Thyroid gland (tissue), 4 donors: ENCODE measurements around the gene CTNS. TPM values are rescaled to one million over a fixed set of nuclear protein-coding genes. Genes with fewer than 3 reads are reported as not detected.

Source experiments
- DNase-seq, 2 donors: peaks; one replicate each; pipeline ENCODE4 v3.0.0-alpha.2; 2019
- H3K27ac ChIP-seq, 3 donors: fragments of 200-600 bp; sonication (generic); 1 replicate in 2 of 3; 2 replicates in 1 of 3; pipeline ENCODE4 v1.5.1; 2016 to 2019; ENCODE audit warnings: mild to moderate bottlenecking in 1 of 3, moderate library complexity in 1 of 3
- H3K27me3 ChIP-seq: fragments of 200-600 bp; sonication (generic); one replicate; pipeline ENCODE4 v1.5.1; 2019
- H3K36me3 ChIP-seq, 2 donors: fragments of 200-600 bp; sonication (generic); one replicate each; pipeline ENCODE4 v1.5.1; 2016 to 2019
- H3K4me1 ChIP-seq, 2 donors: fragments of 200-600 bp; sonication (generic); one replicate each; pipeline ENCODE4 v1.5.1; 2017 to 2019
- H3K4me3 ChIP-seq, 3 donors: fragments of 200-600 bp; sonication (generic); replicated peaks in 1 of 3; 1 replicate in 2 of 3; 2 replicates in 1 of 3; pipeline ENCODE4 v1.5.1; 2016; ENCODE audit warnings: mild to moderate bottlenecking in 1 of 3
- H3K9me3 ChIP-seq: fragments of 200-600 bp; sonication (generic); one replicate; pipeline ENCODE4 v1.5.1; 2017
- CTCF ChIP-seq, 6 experiments: fragments of 200-600 bp in 3 of 6; fragments of 450-650 bp in 3 of 6; sonication (generic) in 3 of 6; IDR thresholded peaks; one replicate each; pipeline ENCODE4 v1.5.1; 2016 to 2019; ENCODE audit warnings: antibody characterized with exemption in 6 of 6, mild to moderate bottlenecking in 2 of 6, inconsistent platforms in 1 of 6, moderate library complexity in 1 of 6
- POLR2A ChIP-seq, 2 donors: fragments of 450-650 bp; IDR thresholded peaks; one replicate each; pipeline ENCODE4 v1.6.1; 2017; ENCODE audit warnings: antibody characterized with exemption in 2 of 2, mild to moderate bottlenecking in 2 of 2, moderate library complexity in 1 of 2
- WGBS, 2 donors: methylation state at CpG; one replicate each; pipeline ENCODE4 v1.1.5; 2017; 5-methylcytosine and 5-hydroxymethylcytosine counted together
- intact Hi-C: fragments of 100-400 bp; cut with DNase I; formaldehyde crosslinking; loops from one replicate; pipeline ENCODE4 v1.15.1; 2023
- total RNA-seq, 4 donors: library from RNA; depleted of rRNA; stranded (reverse); fragments of >200 nt; gene quantifications; one replicate each; pipeline ENCODE4 v1.2.3, GENCODE V29; 2016

CTNS gene
- total RNA-seq, 4 donors from 2014 or later: 21.4 to 36.6 (median 28.6) TPM

GRCh38 chr17:3610523-3610922, 26.0 kb upstream of the CTNS start:
- Histone ChIP-seq H3K4me3 (no peak overlapping the region), H3K36me3 (peaks cover 29 to 35% of the 10 kb centered on the region in 2 donors), H3K4me1 (no peaks in the 10 kb centered on the region), H3K9me3 (no peaks in the 10 kb centered on the region), H3K27ac (no peak overlapping the region), H3K27me3 (no peaks in the 10 kb centered on the region)
- no peak for TF ChIP-seq POLR2A (IDR thresholded peaks at IDR 0.05)
- TF ChIP-seq CTCF (IDR thresholded peaks at IDR 0.05): no peak
- intact Hi-C loops: no loop called here
- WGBS, 2 donors: 85 to 92% methylated on average over 14 of the region's 14 CpGs
- no peak for DNase-seq

GRCh38 chr17:3613124-3613523, 23.4 kb upstream of the CTNS start:
- Histone ChIP-seq H3K27me3 (no peaks in the 10 kb centered on the region), H3K4me3 (no peak overlapping the region), H3K36me3 (peaks cover 29 to 46% of the 10 kb centered on the region in 2 donors), H3K9me3 (no peaks in the 10 kb centered on the region), H3K27ac (no peak overlapping the region), H3K4me1 (no peaks in the 10 kb centered on the region)
- no peak for DNase-seq
- TF ChIP-seq POLR2A (IDR thresholded peaks at IDR 0.05) (no peak), CTCF (IDR thresholded peaks at IDR 0.05) (no peak)
- WGBS, 2 donors: 96 to 97% methylated on average over 6 of the region's 6 CpGs
- intact Hi-C loops: no loop called here

- intact Hi-C loops: no loop called here
- H3K27me3 ChIP-seq: no peaks in the 10 kb centered on the region
- no peaks in the 10 kb centered on the region for H3K4me1 ChIP-seq
- WGBS, 2 donors: 94 to 95% methylated on average over 18 of the region's 18 CpGs
- TF ChIP-seq CTCF (IDR thresholded peaks at IDR 0.05) (no peak), POLR2A (IDR thresholded peaks at IDR 0.05) (no peak)
- DNase-seq: no peak
- peaks cover 31 to 38% of the 10 kb centered on the region in 2 donors for H3K36me3 ChIP-seq
- no peaks in the 10 kb centered on the region for H3K9me3 ChIP-seq
- no peak overlapping the region for H3K27ac ChIP-seq
- no peak overlapping the region for H3K4me3 ChIP-seq
Observed at GRCh38 chr17:3615160-3615870, 21.2 kb upstream of the CTNS start.

DNA sequence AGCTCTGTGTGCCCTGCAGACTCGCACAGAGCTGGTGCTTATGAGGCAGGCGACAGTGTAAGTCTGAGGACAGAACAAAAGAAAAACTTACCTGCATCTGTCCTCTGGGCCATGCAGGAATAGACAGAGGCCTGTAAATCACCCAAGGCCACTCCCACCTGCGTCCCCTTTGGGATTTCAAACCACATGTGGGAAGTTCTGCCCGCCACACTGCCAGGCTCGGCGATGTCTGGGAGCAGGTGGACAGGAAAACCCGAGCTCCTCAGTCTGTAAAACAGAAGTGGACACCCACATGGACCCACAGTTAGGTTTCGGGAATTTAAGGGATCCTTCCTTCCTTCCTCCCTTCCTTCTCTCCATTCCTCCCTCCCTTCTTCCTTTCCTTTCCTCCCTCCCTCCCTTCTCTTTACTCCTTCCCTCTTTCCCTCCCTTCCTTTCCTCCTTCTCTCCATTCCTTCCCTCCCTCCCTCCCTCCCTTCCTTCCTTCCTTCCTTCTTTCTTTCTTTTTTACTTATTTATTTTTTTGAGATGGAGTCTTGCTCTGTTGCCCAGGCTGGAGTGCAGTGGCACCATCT, 15.3 kb upstream of the CTNS start:
- Histone ChIP-seq H3K4me3 (no peak overlapping the region), H3K36me3 (peaks cover 45 to 49% of the 10 kb centered on the region in 2 donors), H3K9me3 (no peaks in the 10 kb centered on the region), H3K27me3 (no peaks in the 10 kb centered on the region), H3K27ac (no peak overlapping the region), H3K4me1 (no peaks in the 10 kb centered on the region)
- intact Hi-C loops: no loop called here
- 97% methylated on average over 8 of the region's 8 CpGs for WGBS, 2 donors
- TF ChIP-seq POLR2A (IDR thresholded peaks at IDR 0.05) (no peak), CTCF (IDR thresholded peaks at IDR 0.05) (no peak)
- no peak for DNase-seq

DNA sequence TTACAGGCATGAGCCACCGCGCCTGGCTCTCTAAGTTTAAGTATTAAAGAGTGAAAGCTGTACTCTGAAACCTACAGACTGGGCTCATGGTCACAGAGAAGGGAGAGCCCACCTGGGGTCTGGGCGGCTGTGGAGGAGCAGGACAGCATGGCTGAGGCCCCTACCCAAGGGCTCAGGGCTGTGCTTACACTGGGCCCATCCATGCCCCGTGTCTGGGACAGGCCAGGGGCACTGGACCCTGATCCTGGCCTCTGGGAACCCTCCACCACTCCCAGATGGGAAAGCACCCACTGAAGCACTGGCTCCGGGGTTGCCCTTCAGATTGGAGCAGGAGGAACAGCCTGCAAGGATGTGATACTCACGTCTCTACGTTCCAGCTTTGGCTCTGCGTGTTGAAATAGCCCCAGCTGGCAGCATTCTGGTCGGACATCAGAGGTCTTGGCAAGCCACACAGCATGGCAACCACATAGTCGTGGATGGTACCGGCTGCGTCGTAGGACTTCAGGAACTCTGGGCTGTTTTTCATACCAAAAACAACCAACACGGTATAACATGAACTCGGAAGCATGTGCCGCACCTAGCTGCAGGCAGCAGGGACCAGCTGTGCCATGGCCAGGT, 13.5 kb upstream of the CTNS start:
- H3K36me3 ChIP-seq: peaks cover 33 to 49% of the 10 kb centered on the region in 2 donors

More for the DNA sequence above, 13.5 kb upstream of the CTNS start:
- H3K9me3 ChIP-seq: no peaks in the 10 kb centered on the region
- TF ChIP-seq POLR2A (IDR thresholded peaks at IDR 0.05): no peak
- no peak for TF ChIP-seq CTCF (IDR thresholded peaks at IDR 0.05)
- H3K4me3 ChIP-seq: no peak overlapping the region
- H3K4me1 ChIP-seq: no peaks in the 10 kb centered on the region
- no peak for DNase-seq
- no peaks in the 10 kb centered on the region for H3K27me3 ChIP-seq
- WGBS, 2 donors: 95 to 98% methylated on average over 6 to 15 of the region's 16 CpGs
- H3K27ac ChIP-seq: no peak overlapping the region
- intact Hi-C loops: no loop called here
